ENCODE results near the gene NAGK. TPM values are rescaled to one million over a fixed set of nuclear protein-coding genes. Genes with fewer than 3 reads are reported as not detected.
"Not testable (repeated sequence)": the region's sequence is repeated elsewhere in the genome, so short reads cannot be mapped to it uniquely, and the experiment has no call there.

The NAGK gene
- total and polyA plus RNA-seq, 4 experiments from 2014 or later = 73.8 to 167 (median 122) TPM

- no peak overlapping the region for H3K27ac ChIP-seq (ENCODE audit: low read depth, low read length)
- H3K9me3 ChIP-seq (ENCODE audit: control insufficient read depth in 1 of 2, low read length in 2 of 2) = no peaks in the 10 kb centered on the region
- ChIA-PET POLR2A (ENCODE audit: partially characterized antibody) (no interaction called here), CTCF (ENCODE audit: partially characterized antibody) (interaction anchor here (1.7 kb wide), 1 partner anchor 9 kb away, joined by 4 read pairs; no protein-coding TSS in a partner anchor)
- peaks cover 9% of the 10 kb centered on the region for H3K4me1 ChIP-seq (ENCODE audit: insufficient read depth, low read length)
- intact Hi-C loops (cut with micrococcal nuclease) = no loop called here
- no peaks in the 10 kb centered on the region for H3K27me3 Mint-ChIP-seq
- peaks cover 50% of the 10 kb centered on the region for H3K36me3 ChIP-seq (ENCODE audit: insufficient read depth, low read length)
- H3K4me1 Mint-ChIP-seq = peaks cover 11 to 20% (median 15%) of the 10 kb centered on the region in 4 donors
- no peak for DNase-seq
- no peak overlapping the region for H3K4me3 Mint-ChIP-seq
- peaks cover 33 to 53% of the 10 kb centered on the region in 2 donors for H3K36me3 Mint-ChIP-seq
- no peak overlapping the region for H3K27ac Mint-ChIP-seq
- no peaks in the 10 kb centered on the region for H3K9me3 Mint-ChIP-seq
- no peaks in the 10 kb centered on the region for H3K27me3 ChIP-seq (ENCODE audit: insufficient read depth, low read length)
- H3K4me3 ChIP-seq (ENCODE audit: low read length in 2 of 2) = no peak overlapping the region
Measured at GRCh38 chr2:71078624-71079023, 10.2 kb downstream of the NAGK start.

DNA sequence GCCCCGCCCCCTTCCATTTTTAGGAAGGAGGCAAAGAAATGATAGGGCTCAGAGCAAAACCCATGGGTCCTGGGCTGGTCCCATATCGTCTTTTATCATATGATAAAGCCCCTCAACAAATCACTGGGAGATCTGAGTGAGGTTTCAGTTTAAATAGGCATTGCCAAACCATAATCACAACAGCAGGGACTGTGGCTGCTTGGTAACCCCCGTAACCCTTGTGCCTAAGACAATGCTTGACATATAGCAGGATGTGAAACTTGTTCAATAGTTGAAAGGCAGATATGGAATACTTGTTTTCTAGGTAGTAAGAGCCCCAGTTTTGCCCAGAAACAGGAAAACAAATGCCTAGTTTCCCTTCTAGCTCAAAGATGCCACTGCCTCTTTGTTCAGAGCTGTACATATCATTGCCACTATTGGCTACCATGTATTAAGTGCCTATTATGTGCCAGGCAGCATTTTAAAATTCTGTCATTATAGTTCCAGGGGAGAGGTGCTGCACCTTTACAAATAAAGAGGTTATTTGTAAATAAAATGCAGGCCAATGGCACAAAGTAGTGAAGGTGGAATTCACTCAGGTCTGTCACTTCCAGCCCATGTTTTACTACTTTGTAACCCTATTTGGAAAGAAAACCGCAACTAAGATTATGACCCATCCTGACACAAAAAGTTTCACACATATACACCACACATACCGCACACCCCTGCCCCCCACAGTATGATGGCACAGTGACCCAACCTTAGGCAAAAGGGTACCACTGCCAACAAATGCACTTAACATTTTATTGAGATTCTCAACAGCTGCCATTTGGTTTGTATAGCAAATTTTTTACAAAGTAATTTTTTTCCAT lies 14.2 kb downstream of the NAGK start:
- DNase-seq = peak in 1 of 5 donors; percentile 53
- Mint-ChIP-seq H3K36me3 (peaks cover 11 to 25% of the 10 kb centered on the region in 2 donors), H3K27me3 (peaks cover 0 to 5% of the 10 kb centered on the region in 2 donors), H3K9me3 (no peaks in the 10 kb centered on the region), H3K27ac (peak overlapping the region in 6 of 7 donors; percentile 2 to 84 (median 46)), H3K4me3 (peak overlapping the region in 4 of 8 donors; percentile 21 to 50 (median 26)), H3K4me1 (peaks cover 6 to 22% (median 16%) of the 10 kb centered on the region in 4 donors)
- Histone ChIP-seq H3K27ac (ENCODE audit: low read depth, low read length) (no peak overlapping the region), H3K4me1 (ENCODE audit: insufficient read depth, low read length) (peaks cover 10% of the 10 kb centered on the region), H3K27me3 (ENCODE audit: insufficient read depth, low read length) (no peaks in the 10 kb centered on the region), H3K36me3 (ENCODE audit: insufficient read depth, low read length) (peaks cover 14% of the 10 kb centered on the region), H3K4me3 (ENCODE audit: low read length in 2 of 2) (no peak overlapping the region), H3K9me3 (ENCODE audit: control insufficient read depth in 1 of 2, low read length in 2 of 2) (no peaks in the 10 kb centered on the region)
- intact Hi-C loops (cut with micrococcal nuclease) = no loop called here
- POLR2A ChIA-PET (ENCODE audit: partially characterized antibody) = interaction anchor here (2.4 to 4.9 kb wide), 2 partner anchors 11 to 14 kb away, joined by 7 to 40 read pairs; partner anchors contain the start of gene NAGK
- CTCF ChIA-PET (ENCODE audit: partially characterized antibody) = interaction anchor here (1.4 to 2.3 kb wide), 2 partner anchors 11 to 18 kb away, joined by 4 to 8 read pairs; no protein-coding TSS in a partner anchor

DNA sequence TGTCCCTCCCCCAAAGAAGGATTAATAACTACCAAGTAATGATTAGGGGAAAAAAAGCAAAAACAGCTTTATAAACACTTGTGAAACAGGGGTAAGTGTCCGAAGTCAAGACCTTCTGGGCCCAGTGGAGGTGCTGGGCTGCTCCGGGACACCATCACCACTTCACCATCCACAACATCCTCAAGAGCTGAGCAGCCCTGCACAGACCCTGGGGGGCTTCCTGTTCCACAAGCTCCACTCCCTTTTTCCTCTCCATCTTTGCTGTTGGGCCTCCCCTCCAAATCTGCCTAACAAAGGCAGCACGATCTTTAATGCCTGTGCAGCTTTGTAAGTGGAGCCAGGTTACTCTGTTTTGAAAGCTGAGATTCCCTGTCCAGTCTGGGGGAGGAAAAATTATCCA lies 14.8 kb downstream of the NAGK start:
- DNase-seq; H3K36me3 ChIP-seq (ENCODE audit: insufficient read depth, low read length); H3K9me3 Mint-ChIP-seq; intact Hi-C loops (cut with micrococcal nuclease); H3K4me1 ChIP-seq (ENCODE audit: insufficient read depth, low read length); CTCF ChIA-PET (ENCODE audit: partially characterized antibody); H3K27me3 Mint-ChIP-seq; H3K9me3 ChIP-seq (ENCODE audit: control insufficient read depth in 1 of 2, low read length in 2 of 2); H3K4me3 ChIP-seq (ENCODE audit: low read length in 2 of 2); H3K27ac ChIP-seq (ENCODE audit: low read depth, low read length); H3K27me3 ChIP-seq (ENCODE audit: insufficient read depth, low read length); H3K4me3 Mint-ChIP-seq: not testable (repeated sequence)
- peaks cover 6 to 22% (median 16%) of the 10 kb centered on the region in 4 donors for H3K4me1 Mint-ChIP-seq
- H3K27ac Mint-ChIP-seq = peak overlapping the region in 1 of 7 donors; percentile 60
- H3K36me3 Mint-ChIP-seq = peaks cover 8 to 18% of the 10 kb centered on the region in 2 donors
- POLR2A ChIA-PET (ENCODE audit: partially characterized antibody) = interaction anchor here (1.4 to 4.9 kb wide), 2 partner anchors 12 to 14 kb away, joined by 4 to 40 read pairs; partner anchors contain the start of gene NAGK

DNA sequence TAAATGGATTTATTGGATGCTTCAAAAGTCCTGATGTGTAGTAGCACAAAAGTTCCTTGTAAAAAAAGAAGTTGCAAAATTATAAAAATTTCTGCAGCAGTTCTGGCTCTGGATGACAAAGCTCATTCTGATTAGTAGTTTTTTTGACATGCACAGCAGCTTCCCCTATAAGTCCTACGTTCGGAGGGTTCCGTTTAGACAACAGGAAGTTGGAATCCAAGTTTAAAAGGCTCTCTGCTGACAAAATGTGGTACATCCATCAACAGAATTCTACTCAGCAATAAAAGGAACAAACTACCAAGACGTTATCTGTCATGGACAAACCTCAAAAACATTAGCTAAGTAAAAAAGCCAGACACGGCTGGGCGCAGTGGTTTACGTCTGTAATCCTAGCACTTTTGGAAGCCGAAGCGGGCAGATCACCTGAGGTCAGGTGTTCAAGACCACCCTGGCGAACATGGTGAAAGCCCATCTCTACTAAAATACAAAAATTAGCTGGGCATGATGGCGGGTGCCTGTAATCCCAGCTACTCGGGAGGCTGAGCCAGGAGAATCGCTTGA lies 15.4 kb downstream of the NAGK start:
- H3K4me3 ChIP-seq (ENCODE audit: low read length in 2 of 2); H3K36me3 ChIP-seq (ENCODE audit: insufficient read depth, low read length); H3K27me3 ChIP-seq (ENCODE audit: insufficient read depth, low read length); H3K4me1 ChIP-seq (ENCODE audit: insufficient read depth, low read length); H3K27ac ChIP-seq (ENCODE audit: low read depth, low read length); DNase-seq; H3K9me3 ChIP-seq (ENCODE audit: control insufficient read depth in 1 of 2, low read length in 2 of 2); H3K9me3 Mint-ChIP-seq; H3K27me3 Mint-ChIP-seq; intact Hi-C loops (cut with micrococcal nuclease): not testable (repeated sequence)
- ChIA-PET POLR2A (ENCODE audit: partially characterized antibody) (interaction anchor here (0.6 to 4.9 kb wide), 4 partner anchors 12 to 46 kb away, joined by 4 to 40 read pairs (median 5); partner anchors contain the start of genes MCEE and NAGK), CTCF (ENCODE audit: partially characterized antibody) (interaction anchor here (1.3 kb wide), 1 partner anchor 14 kb away, joined by 3 read pairs; no protein-coding TSS in a partner anchor)
- peak overlapping the region in 1 of 7 donors; percentile 51 for H3K27ac Mint-ChIP-seq
- peaks cover 6 to 22% (median 16%) of the 10 kb centered on the region in 4 donors for H3K4me1 Mint-ChIP-seq
- peaks cover 3 to 13% of the 10 kb centered on the region in 2 donors for H3K36me3 Mint-ChIP-seq
- peak overlapping the region in 7 of 8 donors; percentile 25 to 79 (median 61) for H3K4me3 Mint-ChIP-seq

GRCh38 chr2:71085325-71086003 lies 17.0 kb downstream of the NAGK start:
- H3K4me1 ChIP-seq (ENCODE audit: insufficient read depth, low read length); H3K36me3 Mint-ChIP-seq; H3K4me3 Mint-ChIP-seq; H3K4me3 ChIP-seq (ENCODE audit: low read length in 2 of 2); H3K36me3 ChIP-seq (ENCODE audit: insufficient read depth, low read length); H3K9me3 ChIP-seq (ENCODE audit: control insufficient read depth in 1 of 2, low read length in 2 of 2); H3K27me3 ChIP-seq (ENCODE audit: insufficient read depth, low read length); CTCF ChIA-PET (ENCODE audit: partially characterized antibody); intact Hi-C loops (cut with micrococcal nuclease); H3K9me3 Mint-ChIP-seq; H3K27ac ChIP-seq (ENCODE audit: low read depth, low read length): not testable (repeated sequence)
- DNase-seq = peak in 1 of 5 donors; percentile 13
- POLR2A ChIA-PET (ENCODE audit: partially characterized antibody) = interaction anchor here (1.6 kb wide), 1 partner anchor 44 kb away, joined by 6 read pairs; the partner anchor contains the start of gene MCEE
- peaks cover 6 to 22% (median 16%) of the 10 kb centered on the region in 4 donors for H3K4me1 Mint-ChIP-seq
- H3K27ac Mint-ChIP-seq = peak overlapping the region in 1 of 7 donors; percentile 19
- peaks cover 5 to 12% of the 10 kb centered on the region in 2 donors for H3K27me3 Mint-ChIP-seq

DNA sequence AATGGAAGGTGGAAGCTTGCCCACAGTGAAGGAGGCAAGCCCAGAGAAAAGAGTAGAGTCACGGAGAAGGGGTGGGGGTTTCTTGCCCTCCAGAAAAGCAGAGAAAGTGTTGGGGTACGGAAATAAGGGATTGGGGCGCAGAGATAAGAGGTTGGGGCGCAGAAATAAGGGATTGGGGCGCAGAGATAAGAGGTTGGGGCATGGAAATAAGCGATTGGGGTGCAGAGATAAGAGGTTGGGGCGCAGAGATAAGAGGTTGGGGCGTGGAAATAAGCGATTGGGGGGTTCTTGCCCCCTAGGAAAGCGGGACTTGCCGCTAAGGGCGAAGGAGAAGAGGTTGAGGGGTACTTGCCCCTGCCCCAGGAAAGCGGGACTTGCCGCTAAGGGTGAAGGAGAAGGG lies 21.0 kb downstream of the NAGK start:
- H3K4me3 ChIP-seq (ENCODE audit: low read length in 2 of 2); H3K9me3 Mint-ChIP-seq; H3K27me3 ChIP-seq (ENCODE audit: insufficient read depth, low read length); POLR2A ChIA-PET (ENCODE audit: partially characterized antibody); intact Hi-C loops (cut with micrococcal nuclease); H3K9me3 ChIP-seq (ENCODE audit: control insufficient read depth in 1 of 2, low read length in 2 of 2); H3K4me1 Mint-ChIP-seq; H3K4me1 ChIP-seq (ENCODE audit: insufficient read depth, low read length); H3K27ac ChIP-seq (ENCODE audit: low read depth, low read length); H3K36me3 Mint-ChIP-seq; CTCF ChIA-PET (ENCODE audit: partially characterized antibody); H3K36me3 ChIP-seq (ENCODE audit: insufficient read depth, low read length); H3K27ac Mint-ChIP-seq: not testable (repeated sequence)
- H3K27me3 Mint-ChIP-seq = peaks cover 5 to 12% of the 10 kb centered on the region in 2 donors
- DNase-seq = peak in 1 of 5 donors; percentile 16
- peak overlapping the region in 1 of 8 donors; percentile 39 for H3K4me3 Mint-ChIP-seq
